NCI-H1105 treated with DMSO at 0.1 percent for 48 hours (cell line): ENCODE results near the gene RBFA.

Experiments
- DNase-seq: peaks from one replicate; lab custom pipeline; 2025; lab: John Stamatoyannopoulos, UW

Gene RBFA

GRCh38 chr18:80074697-80075096 lies 40.5 kb downstream of the RBFA start:
- no peak for DNase-seq

GRCh38 chr18:80075940-80076339 lies 41.7 kb downstream of the RBFA start:
- no peak for DNase-seq

- DNase-seq: no peak
Measured at GRCh38 chr18:80076379-80076778, 42.1 kb downstream of the RBFA start.

- DNase-seq: no peak
Measured at GRCh38 chr18:80077873-80078272, 43.6 kb downstream of the RBFA start.
